Measurements from ENCODE around the gene NRG3. TPM values are rescaled to one million over a fixed set of nuclear protein-coding genes. Genes with fewer than 3 reads are reported as not detected.
A peak's percentile ranks its signal among the peaks of the same experiment; 100 is the strongest.
"Not testable (repeated sequence)": the region's sequence is repeated elsewhere in the genome, so short reads cannot be mapped to it uniquely, and the experiment has no call there.

NRG3 gene
- total RNA-seq, 1 donor from 2014 or later = 32.2 TPM

- TF ChIP-seq CTCF (IDR thresholded peaks at IDR 0.05; ENCODE audit: unreplicated experiment) = no peak
- no peak overlapping the region for H3K4me3 Mint-ChIP-seq (ENCODE audit: low read depth)
- no peak overlapping the region for H3K27ac Mint-ChIP-seq
- H3K27me3 Mint-ChIP-seq = no peaks in the 10 kb centered on the region
- H3K9me3 Mint-ChIP-seq (ENCODE audit: low read depth) = no peaks in the 10 kb centered on the region
- no peak for DNase-seq (ENCODE audit: low spot score, unreplicated experiment)
- peaks cover 6% of the 10 kb centered on the region for H3K4me1 Mint-ChIP-seq (ENCODE audit: low read depth)
- H3K36me3 Mint-ChIP-seq (ENCODE audit: insufficient read depth) = no peaks in the 10 kb centered on the region
These were observed 1078.9 kb downstream of the NRG3 start for GRCh38 chr10:82953909-82954308.

GRCh38 chr10:82960421-82961060 is 1085.5 kb downstream of the NRG3 start:
- not testable (repeated sequence) for H3K27me3 Mint-ChIP-seq

GRCh38 chr10:82961864-82962263 is 1086.9 kb downstream of the NRG3 start:
- no peak overlapping the region for H3K4me3 Mint-ChIP-seq (ENCODE audit: low read depth)
- no peak overlapping the region for H3K27ac Mint-ChIP-seq
- peaks cover 38% of the 10 kb centered on the region for H3K4me1 Mint-ChIP-seq (ENCODE audit: low read depth)
- no peak for DNase-seq (ENCODE audit: low spot score, unreplicated experiment)
- H3K27me3 Mint-ChIP-seq = no peaks in the 10 kb centered on the region
- H3K36me3 Mint-ChIP-seq (ENCODE audit: insufficient read depth) = peaks cover 2% of the 10 kb centered on the region
- no peaks in the 10 kb centered on the region for H3K9me3 Mint-ChIP-seq (ENCODE audit: low read depth)
- no peak for TF ChIP-seq CTCF (IDR thresholded peaks at IDR 0.05; ENCODE audit: unreplicated experiment)

More at GRCh38 chr10:82960421-82961060, 1085.5 kb downstream of the NRG3 start:
- not testable (repeated sequence) for H3K36me3 Mint-ChIP-seq (ENCODE audit: insufficient read depth); H3K4me3 Mint-ChIP-seq (ENCODE audit: low read depth); H3K27ac Mint-ChIP-seq; DNase-seq (ENCODE audit: low spot score, unreplicated experiment); H3K9me3 Mint-ChIP-seq (ENCODE audit: low read depth)
- H3K4me1 Mint-ChIP-seq (ENCODE audit: low read depth) = peaks cover 39% of the 10 kb centered on the region

- H3K27me3 Mint-ChIP-seq = no peaks in the 10 kb centered on the region
- no peak for TF ChIP-seq CTCF (IDR thresholded peaks at IDR 0.05; ENCODE audit: unreplicated experiment)
- H3K4me3 Mint-ChIP-seq (ENCODE audit: low read depth) = no peak overlapping the region
- H3K4me1 Mint-ChIP-seq (ENCODE audit: low read depth) = peaks cover 18% of the 10 kb centered on the region
- H3K9me3 Mint-ChIP-seq (ENCODE audit: low read depth) = no peaks in the 10 kb centered on the region
- DNase-seq (ENCODE audit: low spot score, unreplicated experiment) = no peak
- H3K27ac Mint-ChIP-seq = no peak overlapping the region
- H3K36me3 Mint-ChIP-seq (ENCODE audit: insufficient read depth) = no peaks in the 10 kb centered on the region
These were observed 1091.1 kb downstream of the NRG3 start for GRCh38 chr10:82966130-82966529.

- Mint-ChIP-seq H3K27ac (no peak overlapping the region), H3K4me3 (ENCODE audit: low read depth) (no peak overlapping the region), H3K36me3 (ENCODE audit: insufficient read depth) (no peaks in the 10 kb centered on the region), H3K4me1 (ENCODE audit: low read depth) (peaks cover 17% of the 10 kb centered on the region), H3K9me3 (ENCODE audit: low read depth) (no peaks in the 10 kb centered on the region), H3K27me3 (no peaks in the 10 kb centered on the region)
- DNase-seq (ENCODE audit: low spot score, unreplicated experiment) = no peak
- no peak for TF ChIP-seq CTCF (IDR thresholded peaks at IDR 0.05; ENCODE audit: unreplicated experiment)
These were observed 1093.5 kb downstream of the NRG3 start for GRCh38 chr10:82968533-82968932.

GRCh38 chr10:82969405-82969804 is 1094.4 kb downstream of the NRG3 start:
- Mint-ChIP-seq H3K36me3 (ENCODE audit: insufficient read depth) (no peaks in the 10 kb centered on the region), H3K27me3 (no peaks in the 10 kb centered on the region), H3K27ac (no peak overlapping the region), H3K4me1 (ENCODE audit: low read depth) (peaks cover 11% of the 10 kb centered on the region), H3K4me3 (ENCODE audit: low read depth) (no peak overlapping the region), H3K9me3 (ENCODE audit: low read depth) (no peaks in the 10 kb centered on the region)
- no peak for DNase-seq (ENCODE audit: low spot score, unreplicated experiment)
- TF ChIP-seq CTCF (IDR thresholded peaks at IDR 0.05; ENCODE audit: unreplicated experiment) = peak; percentile 49
